ENCODE data around the gene ATXN7L2.
"Not testable (repeated sequence)": the region's sequence is repeated elsewhere in the genome, so short reads cannot be mapped to it uniquely, and the experiment has no call there.

Gene ATXN7L2

DNA sequence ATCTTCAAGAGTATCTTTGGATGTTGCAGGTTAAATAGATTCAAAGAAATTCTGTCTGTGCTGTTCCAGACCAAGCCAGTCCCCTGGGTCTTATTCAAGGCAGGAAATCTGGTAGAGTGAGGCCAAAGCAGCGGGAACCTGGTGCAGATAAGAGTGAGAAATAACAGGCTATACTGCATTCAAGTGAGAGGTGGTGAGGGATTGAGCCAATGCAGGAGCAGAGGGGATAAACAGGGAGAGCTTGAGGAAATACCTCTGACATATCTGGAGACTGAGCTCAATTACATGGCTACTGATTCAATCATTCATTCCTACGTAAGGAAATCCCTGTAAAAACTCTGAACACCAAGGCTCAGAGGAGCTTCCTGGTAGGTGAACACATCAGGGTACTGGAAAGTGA lies 40.2 kb upstream of the ATXN7L2 start (continued):
- TF ChIP-seq, protein P1, sequence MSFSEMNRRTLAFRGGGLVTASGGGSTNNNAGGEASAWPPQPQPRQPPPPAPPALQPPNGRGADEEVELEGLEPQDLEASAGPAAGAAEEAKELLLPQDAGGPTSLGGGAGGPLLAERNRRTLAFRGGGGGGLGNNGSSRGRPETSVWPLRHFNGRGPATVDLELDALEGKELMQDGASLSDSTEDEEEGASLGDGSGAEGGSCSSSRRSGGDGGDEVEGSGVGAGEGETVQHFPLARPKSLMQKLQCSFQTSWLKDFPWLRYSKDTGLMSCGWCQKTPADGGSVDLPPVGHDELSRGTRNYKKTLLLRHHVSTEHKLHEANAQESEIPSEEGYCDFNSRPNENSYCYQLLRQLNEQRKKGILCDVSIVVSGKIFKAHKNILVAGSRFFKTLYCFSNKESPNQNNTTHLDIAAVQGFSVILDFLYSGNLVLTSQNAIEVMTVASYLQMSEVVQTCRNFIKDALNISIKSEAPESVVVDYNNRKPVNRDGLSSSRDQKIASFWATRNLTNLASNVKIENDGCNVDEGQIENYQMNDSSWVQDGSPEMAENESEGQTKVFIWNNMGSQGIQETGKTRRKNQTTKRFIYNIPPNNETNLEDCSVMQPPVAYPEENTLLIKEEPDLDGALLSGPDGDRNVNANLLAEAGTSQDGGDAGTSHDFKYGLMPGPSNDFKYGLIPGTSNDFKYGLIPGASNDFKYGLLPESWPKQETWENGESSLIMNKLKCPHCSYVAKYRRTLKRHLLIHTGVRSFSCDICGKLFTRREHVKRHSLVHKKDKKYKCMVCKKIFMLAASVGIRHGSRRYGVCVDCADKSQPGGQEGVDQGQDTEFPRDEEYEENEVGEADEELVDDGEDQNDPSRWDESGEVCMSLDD (tag by site-specific recombination; IDR thresholded peaks at IDR 0.05): no peak

DNA sequence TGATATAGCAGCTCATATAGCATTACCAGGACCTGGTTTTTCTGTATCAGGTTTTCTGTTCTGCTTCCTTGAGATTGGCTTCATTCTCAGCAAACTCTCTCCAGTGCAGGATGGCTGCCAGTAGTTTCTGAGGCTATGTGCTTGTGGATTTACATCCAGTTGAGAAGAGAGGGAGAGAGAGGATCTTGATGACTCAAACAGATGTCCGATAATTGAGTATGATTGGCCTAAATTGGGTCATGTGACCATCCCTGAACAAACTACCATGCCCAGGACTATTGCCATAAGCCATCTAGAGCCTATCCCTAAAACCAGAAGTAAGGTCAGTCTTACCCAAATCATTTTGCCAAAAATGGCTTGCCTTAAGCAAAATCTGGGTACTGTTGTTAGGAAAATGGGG lies 39.4 kb upstream of the ATXN7L2 start:
- CTCF ChIA-PET: no interaction called here
- H3K9me3 ChIP-seq (ENCODE audit: control insufficient read depth, insufficient read depth, low read depth, low read length): no peaks in the 10 kb centered on the region
- POLR2A ChIA-PET: no interaction called here
- no peaks in the 10 kb centered on the region for H3K36me3 ChIP-seq (ENCODE audit: control insufficient read depth in 2 of 2, insufficient read depth in 1 of 2, low read length in 2 of 2)
- no peak overlapping the region for H3K27ac ChIP-seq (ENCODE audit: extremely low read depth, low read depth, low read length)
- no peak for TF ChIP-seq ZNF366 (tag by site-specific recombination; conservative IDR thresholded peaks at IDR 0.05)
- TF ChIP-seq YY2 (tag by site-specific recombination; IDR thresholded peaks at IDR 0.05): no peak
- TF ChIP-seq ZNF707 (tag by site-specific recombination; IDR thresholded peaks at IDR 0.05): no peak
- no peak for TF ChIP-seq ZNF510 (tag by site-specific recombination; IDR thresholded peaks at IDR 0.05; ENCODE audit: insufficient replicate concordance)
- no peak for TF ChIP-seq ZNF785 (tag by site-specific recombination; IDR thresholded peaks at IDR 0.05)
- no peak for TF ChIP-seq YY1 (tag by site-specific recombination; IDR thresholded peaks at IDR 0.05)
- TF ChIP-seq SP3 (tag by site-specific recombination; IDR thresholded peaks at IDR 0.05): no peak
- no peak for TF ChIP-seq ZNF664 (tag by site-specific recombination; IDR thresholded peaks at IDR 0.05)
- no peak for TF ChIP-seq ZNF792 (tag by site-specific recombination; IDR thresholded peaks at IDR 0.05)
- TF ChIP-seq ZNF121 (tag by site-specific recombination; IDR thresholded peaks at IDR 0.05): no peak
- no peak for TF ChIP-seq ZNF501 (tag by site-specific recombination; IDR thresholded peaks at IDR 0.05)
- TF ChIP-seq ZNF324 (tag by site-specific recombination; IDR thresholded peaks at IDR 0.05): no peak
- no peak for TF ChIP-seq GLIS1 (tag by site-specific recombination; IDR thresholded peaks at IDR 0.05)
- no peak for TF ChIP-seq ZNF266 (tag by site-specific recombination; IDR thresholded peaks at IDR 0.05; ENCODE audit: low read depth)
- no peaks in the 10 kb centered on the region for H3K4me1 ChIP-seq (ENCODE audit: control insufficient read depth, insufficient read depth, low read length)
- no peak overlapping the region for H3K4me3 ChIP-seq (ENCODE audit: low read depth, low read length)

DNA sequence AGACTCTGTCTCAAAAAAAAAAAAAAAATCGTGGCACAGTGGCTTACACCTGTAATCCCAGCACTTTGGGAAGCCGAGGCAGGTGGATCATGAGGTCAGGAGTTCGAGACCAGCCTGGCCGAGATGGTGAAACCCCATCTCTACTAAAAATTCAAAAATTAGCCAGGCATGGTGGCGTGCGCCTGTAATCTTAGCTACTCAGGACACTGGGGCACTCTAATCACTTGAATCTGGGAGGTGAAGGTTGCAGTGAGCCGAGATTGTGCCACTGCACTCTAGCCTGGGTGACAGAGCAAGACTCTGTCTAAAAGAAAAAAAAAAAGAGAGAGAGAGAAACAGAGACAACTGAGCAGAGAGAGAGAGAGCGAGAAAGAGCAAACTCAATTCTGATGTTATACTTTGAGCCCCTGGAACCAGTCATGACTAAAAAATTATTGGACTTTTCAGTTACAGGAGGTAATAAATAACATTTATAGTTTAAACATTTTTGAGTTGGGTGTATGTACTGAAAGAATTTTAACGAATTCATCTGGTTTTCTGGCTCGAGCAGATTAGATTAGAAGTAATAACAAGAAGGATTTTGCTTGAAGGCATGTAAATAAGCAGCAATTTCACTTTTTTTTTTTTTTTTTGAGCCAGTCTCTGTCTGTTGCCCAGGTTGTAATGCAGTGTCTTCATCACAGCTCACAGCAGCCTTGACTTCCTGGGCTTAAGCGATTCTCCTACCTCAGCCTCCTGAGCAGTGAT lies 37.6 kb upstream of the ATXN7L2 start:
- H3K4me1 ChIP-seq (ENCODE audit: control insufficient read depth, insufficient read depth, low read length); H3K27ac ChIP-seq (ENCODE audit: extremely low read depth, low read depth, low read length); H3K4me3 ChIP-seq (ENCODE audit: low read depth, low read length); CTCF ChIA-PET; H3K9me3 ChIP-seq (ENCODE audit: control insufficient read depth, insufficient read depth, low read depth, low read length); POLR2A ChIA-PET; H3K36me3 ChIP-seq (ENCODE audit: control insufficient read depth in 2 of 2, insufficient read depth in 1 of 2, low read length in 2 of 2): not testable (repeated sequence)

DNA sequence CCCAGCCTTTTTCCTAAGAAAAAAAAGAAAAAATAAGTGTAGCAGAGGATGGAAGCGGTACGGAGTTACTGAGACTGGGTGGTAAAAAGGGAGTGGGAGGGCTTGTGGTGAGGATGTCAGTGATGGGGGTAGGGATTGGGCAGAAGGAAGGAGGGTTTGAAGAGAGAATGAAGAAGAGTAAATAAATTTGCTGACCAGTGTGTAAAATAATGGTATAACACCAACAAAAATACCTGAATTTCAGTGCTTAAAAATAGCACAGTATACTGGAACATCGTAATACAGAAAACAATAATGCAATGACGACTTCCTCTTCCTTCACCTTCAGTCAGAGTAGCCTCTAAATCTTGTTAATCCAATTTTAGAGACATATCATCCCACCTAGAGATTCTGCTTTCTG lies 36.2 kb upstream of the ATXN7L2 start:
- CTCF ChIA-PET: interaction anchor here (0.8 kb wide), 1 partner anchor 39 kb away, joined by 3 read pairs; no protein-coding TSS in a partner anchor
- Histone ChIP-seq H3K9me3 (ENCODE audit: control insufficient read depth, insufficient read depth, low read depth, low read length) (no peaks in the 10 kb centered on the region), H3K36me3 (ENCODE audit: control insufficient read depth in 2 of 2, insufficient read depth in 1 of 2, low read length in 2 of 2) (no peaks in the 10 kb centered on the region), H3K27ac (ENCODE audit: extremely low read depth, low read depth, low read length) (no peak overlapping the region), H3K4me3 (ENCODE audit: low read depth, low read length) (no peak overlapping the region), H3K4me1 (ENCODE audit: control insufficient read depth, insufficient read depth, low read length) (no peaks in the 10 kb centered on the region)
- POLR2A ChIA-PET: interaction anchor here (0.6 kb wide), 1 partner anchor 36 kb away, joined by 6 read pairs; the partner anchor contains the start of gene ATXN7L2
- no peak for TF ChIP-seq ZNF658 (tag by site-specific recombination; IDR thresholded peaks at IDR 0.05)
- TF ChIP-seq GLIS1 (tag by site-specific recombination; IDR thresholded peaks at IDR 0.05): no peak
- no peak for TF ChIP-seq ZNF354C (tag by site-specific recombination; IDR thresholded peaks at IDR 0.05; ENCODE audit: borderline replicate concordance, low read depth)
- no peak for TF ChIP-seq TRIM28 (IDR thresholded peaks at IDR 0.05; ENCODE audit: borderline replicate concordance, low read length)
- no peak for TF ChIP-seq SCRT1 (tag by site-specific recombination; IDR thresholded peaks at IDR 0.05; ENCODE audit: borderline replicate concordance)
- TF ChIP-seq, protein P2, sequence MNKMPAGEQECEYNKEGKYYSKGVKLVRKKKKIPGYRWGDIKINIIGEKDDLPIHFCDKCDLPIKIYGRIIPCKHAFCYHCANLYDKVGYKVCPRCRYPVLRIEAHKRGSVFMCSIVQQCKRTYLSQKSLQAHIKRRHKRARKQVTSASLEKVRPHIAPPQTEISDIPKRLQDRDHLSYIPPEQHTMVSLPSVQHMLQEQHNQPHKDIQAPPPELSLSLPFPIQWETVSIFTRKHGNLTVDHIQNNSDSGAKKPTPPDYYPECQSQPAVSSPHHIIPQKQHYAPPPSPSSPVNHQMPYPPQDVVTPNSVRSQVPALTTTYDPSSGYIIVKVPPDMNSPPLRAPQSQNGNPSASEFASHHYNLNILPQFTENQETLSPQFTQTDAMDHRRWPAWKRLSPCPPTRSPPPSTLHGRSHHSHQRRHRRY (tag by site-specific recombination; IDR thresholded peaks at IDR 0.05): no peak
- TF ChIP-seq MZF1 (tag by site-specific recombination; IDR thresholded peaks at IDR 0.05; ENCODE audit: borderline replicate concordance): no peak
